Ectodermal cell (in vitro differentiated cells): Measurements from ENCODE around the gene CLC.

Experiments
- H3K27ac ChIP-seq: 2 replicates; pipeline ENCODE4 v1.7.0; 2013; ENCODE audit warnings: mild to moderate bottlenecking, low read depth, low read length; ENCODE audit not compliant: insufficient read depth, poor library complexity, severe bottlenecking
- H3K27me3 ChIP-seq: 2 replicates; pipeline ENCODE4 v1.7.0; 2013; ENCODE audit warnings: mild to moderate bottlenecking, low read length; ENCODE audit not compliant: insufficient read depth, control insufficient read depth, poor library complexity, severe bottlenecking
- H3K36me3 ChIP-seq: one replicate; pipeline ENCODE4 v1.7.0; 2013; ENCODE audit warnings: low read length; ENCODE audit not compliant: control insufficient read depth, insufficient read depth
- H3K4me1 ChIP-seq: one replicate; pipeline ENCODE4 v1.7.0; 2013; ENCODE audit warnings: low read length; ENCODE audit not compliant: control insufficient read depth, insufficient read depth
- H3K4me3 ChIP-seq: 2 replicates; pipeline ENCODE4 v1.7.0; 2013; ENCODE audit warnings: low read depth, low read length, control low read depth; ENCODE audit not compliant: insufficient read depth
- H3K9me3 ChIP-seq: 2 replicates; pipeline ENCODE4 v1.7.0; 2013; ENCODE audit warnings: mild to moderate bottlenecking, low read length, moderate library complexity; ENCODE audit not compliant: control insufficient read depth
- WGBS, 2 experiments: methylation state at CpG; one replicate each; pipeline ENCODE4 v1.1.7; 2013; ENCODE audit warnings: missing lambda C conversion rate in 2 of 2; 5-methylcytosine and 5-hydroxymethylcytosine counted together

The CLC gene

DNA sequence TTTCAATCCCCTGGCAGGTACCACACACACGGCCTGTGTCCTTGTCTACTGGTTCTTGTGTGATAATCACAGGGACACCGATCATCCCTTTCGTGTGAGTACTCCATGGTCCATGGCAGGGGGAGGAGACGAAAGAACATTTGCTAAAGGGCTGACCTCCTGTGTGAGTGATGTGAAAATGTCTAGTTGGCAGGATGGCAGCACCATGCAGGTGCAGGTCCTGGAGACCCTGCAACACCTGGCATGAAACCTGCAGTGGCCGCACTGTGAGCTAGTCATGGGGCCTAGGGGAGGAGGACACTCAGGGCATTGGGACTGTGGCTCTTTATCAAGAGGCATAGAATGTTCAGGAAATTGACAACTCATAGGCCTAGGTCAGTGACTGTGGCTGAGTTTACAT lies 56.4 kb downstream of the CLC start:
- H3K27ac ChIP-seq, result no peak overlapping the region

More for the DNA sequence above, 56.4 kb downstream of the CLC start:
- no peaks in the 10 kb centered on the region for H3K9me3 ChIP-seq
- WGBS, 2 experiments, result 92% methylated on average over 5 of the region's 5 CpGs
- H3K27me3 ChIP-seq, result no peaks in the 10 kb centered on the region
- no peaks in the 10 kb centered on the region for H3K36me3 ChIP-seq
- no peak overlapping the region for H3K4me3 ChIP-seq
- H3K4me1 ChIP-seq, result no peaks in the 10 kb centered on the region
